Gastroesophageal sphincter (tissue), 3 donors: ENCODE data around the gene RHOJ.

Experiments used
- EP300 ChIP-seq: sonication (generic); formaldehyde crosslinking; IDR thresholded peaks from one replicate; pipeline ENCODE4 v1.6.1; 2017; ENCODE audit warnings: antibody characterized with exemption, mild to moderate bottlenecking
- TF ChIP-seq, protein P1 (sequence below), 4 experiments: fragments of 200-600 bp in 2 of 4; fragments of 450-650 bp in 2 of 4; sonication (generic) in 1 of 4; IDR thresholded peaks; one replicate each; pipeline ENCODE4 v1.5.1; 2017 to 2019; ENCODE audit warnings: antibody characterized with exemption in 4 of 4, mild to moderate bottlenecking in 2 of 4, moderate library complexity in 2 of 4

DNA sequence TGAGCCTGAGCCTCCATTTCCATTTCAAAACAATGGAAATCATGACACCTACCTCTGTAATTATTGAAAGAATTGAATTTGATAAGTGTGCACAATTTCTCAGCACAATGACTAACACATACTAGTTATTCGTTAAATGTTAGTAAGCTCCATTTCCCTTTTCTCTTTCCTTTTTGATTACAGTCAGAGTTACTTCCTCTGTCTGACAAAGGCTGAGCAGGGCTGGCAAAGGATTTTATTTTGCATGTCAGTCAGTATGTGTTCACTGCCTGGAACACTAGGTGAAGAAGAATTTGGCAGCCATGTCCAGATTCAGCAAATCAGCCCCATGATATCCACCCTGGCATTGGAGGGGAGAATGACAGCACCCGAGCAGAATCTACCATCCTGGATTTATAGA lies 12.2 kb upstream of the RHOJ start:
- TF ChIP-seq, protein P1, sequence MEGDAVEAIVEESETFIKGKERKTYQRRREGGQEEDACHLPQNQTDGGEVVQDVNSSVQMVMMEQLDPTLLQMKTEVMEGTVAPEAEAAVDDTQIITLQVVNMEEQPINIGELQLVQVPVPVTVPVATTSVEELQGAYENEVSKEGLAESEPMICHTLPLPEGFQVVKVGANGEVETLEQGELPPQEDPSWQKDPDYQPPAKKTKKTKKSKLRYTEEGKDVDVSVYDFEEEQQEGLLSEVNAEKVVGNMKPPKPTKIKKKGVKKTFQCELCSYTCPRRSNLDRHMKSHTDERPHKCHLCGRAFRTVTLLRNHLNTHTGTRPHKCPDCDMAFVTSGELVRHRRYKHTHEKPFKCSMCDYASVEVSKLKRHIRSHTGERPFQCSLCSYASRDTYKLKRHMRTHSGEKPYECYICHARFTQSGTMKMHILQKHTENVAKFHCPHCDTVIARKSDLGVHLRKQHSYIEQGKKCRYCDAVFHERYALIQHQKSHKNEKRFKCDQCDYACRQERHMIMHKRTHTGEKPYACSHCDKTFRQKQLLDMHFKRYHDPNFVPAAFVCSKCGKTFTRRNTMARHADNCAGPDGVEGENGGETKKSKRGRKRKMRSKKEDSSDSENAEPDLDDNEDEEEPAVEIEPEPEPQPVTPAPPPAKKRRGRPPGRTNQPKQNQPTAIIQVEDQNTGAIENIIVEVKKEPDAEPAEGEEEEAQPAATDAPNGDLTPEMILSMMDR (IDR thresholded peaks at IDR 0.05), result no peak
- no peak for TF ChIP-seq EP300
